IMR-90 (cell line): ENCODE measurements around the gene FPR3. TPM values are rescaled to one million over a fixed set of nuclear protein-coding genes. Genes with fewer than 3 reads are reported as not detected.

Experiments
- ATAC-seq: fragments of 200-7000 bp; cut with Tn5 transposase; 2 replicates; pipeline ENCODE4 v1.9.1; 2020; ENCODE audit warnings: low read depth, mild to moderate bottlenecking, moderate library complexity
- BruUV-seq: library from RNA; stranded (reverse); fragments of 400-500 nt; replicated peaks from 2 replicates; lab custom pipeline; 2021; lab: Mats Ljungman, UMichigan
- CTCF ChIA-PET: fragments of 300-600 bp; formaldehyde crosslinking; extraction: SDS; loops from one replicate; lab custom pipeline; 2021; ENCODE audit warnings: antibody characterized with exemption; lab: Yijun Ruan, JAX
- POLR2A ChIA-PET: fragments of 300-600 bp; sonication (Branson Sonifier 250); formaldehyde crosslinking; loops from one replicate; lab custom pipeline; 2022; ENCODE audit warnings: antibody characterized with exemption; ENCODE audit not compliant: unreplicated experiment; lab: Charles Lee
- DNase-seq: peaks from one replicate; pipeline ENCODE4 v3.0.0; 2013
- H2AFZ ChIP-seq: replicated peaks from 2 replicates; pipeline ENCODE3; 2013; ENCODE audit warnings: low read length, mild to moderate bottlenecking; ENCODE audit not compliant: poor library complexity
- H2AK5ac ChIP-seq: 2 replicates; pipeline ENCODE4 v1.6.1; 2013; ENCODE audit warnings: low read depth, low read length, inconsistent platforms
- H2AK9ac ChIP-seq: replicated peaks from 2 replicates; pipeline ENCODE3; 2013; ENCODE audit warnings: mild to moderate bottlenecking, low read depth, low read length, moderate library complexity; ENCODE audit not compliant: poor library complexity
- H2BK120ac ChIP-seq: 2 replicates; pipeline ENCODE4 v1.6.1; 2013; ENCODE audit warnings: low read depth, low read length, inconsistent platforms
- H2BK15ac ChIP-seq: 3 replicates; pipeline ENCODE4 v1.6.1; 2013; ENCODE audit warnings: low read depth, low read length, inconsistent platforms
- H2BK20ac ChIP-seq: 2 replicates; pipeline ENCODE4 v1.6.1; 2013; ENCODE audit warnings: low read depth, mild to moderate bottlenecking, inconsistent platforms, low read length, moderate library complexity
- H2BK5ac ChIP-seq: 2 replicates; pipeline ENCODE4 v1.6.1; 2013; ENCODE audit warnings: mild to moderate bottlenecking, low read depth, low read length, inconsistent platforms; ENCODE audit not compliant: poor library complexity, severe bottlenecking
- H3K14ac ChIP-seq: replicated peaks from 2 replicates; pipeline ENCODE4 v1.6.1; 2013; ENCODE audit warnings: low read depth, low read length, inconsistent platforms
- H3K18ac ChIP-seq: 2 replicates; pipeline ENCODE4 v1.6.1; 2013; ENCODE audit warnings: low read depth, low read length, control low read depth
- H3K23ac ChIP-seq: 2 replicates; pipeline ENCODE4 v1.6.1; 2013; ENCODE audit warnings: low read depth, low read length, inconsistent platforms
- H3K27ac ChIP-seq: 2 replicates; pipeline ENCODE4 v1.5.1; 2013; ENCODE audit warnings: mild to moderate bottlenecking, control low read depth, low read length; ENCODE audit not compliant: insufficient read depth
- H3K27me3 ChIP-seq: 2 replicates; pipeline ENCODE4 v1.6.1; 2013; ENCODE audit warnings: low read length; ENCODE audit not compliant: control insufficient read depth, insufficient read depth
- H3K36me3 ChIP-seq: 2 replicates; pipeline ENCODE4 v1.6.1; 2013; ENCODE audit warnings: low read length, mixed read lengths; ENCODE audit not compliant: control insufficient read depth, insufficient read depth
- H3K4ac ChIP-seq: 2 replicates; pipeline ENCODE4 v1.6.1; 2013; ENCODE audit warnings: low read depth, low read length, inconsistent platforms
- H3K4me1 ChIP-seq: 2 replicates; pipeline ENCODE4 v1.6.1; 2013; ENCODE audit warnings: low read length, mixed read lengths; ENCODE audit not compliant: control insufficient read depth, insufficient read depth
- H3K4me2 ChIP-seq: 2 replicates; pipeline ENCODE4 v1.6.1; 2013; ENCODE audit warnings: low read depth, mild to moderate bottlenecking, control low read depth, low read length, moderate library complexity
- H3K4me3 ChIP-seq: 2 replicates; pipeline ENCODE4 v1.5.1; 2013; ENCODE audit warnings: low read depth, mild to moderate bottlenecking, control low read depth, low read length, moderate library complexity; ENCODE audit not compliant: insufficient read depth
- H3K56ac ChIP-seq: 2 replicates; pipeline ENCODE4 v1.6.1; 2013; ENCODE audit warnings: low read length, inconsistent platforms; ENCODE audit not compliant: insufficient read depth; ENCODE audit errors: extremely low read depth
- H3K79me1 ChIP-seq, 2 experiments: 2 replicates each; pipeline ENCODE4 v1.6.1; 2013; ENCODE audit warnings: low read length in 2 of 2, inconsistent platforms in 1 of 2, low read depth in 1 of 2
- H3K9ac ChIP-seq: 2 replicates; pipeline ENCODE4 v1.6.1; 2013; ENCODE audit warnings: low read depth, low read length, control low read depth
- H3K9me1 ChIP-seq: 2 replicates; pipeline ENCODE4 v1.6.1; 2013; ENCODE audit warnings: low read length, inconsistent platforms; ENCODE audit not compliant: insufficient read depth
- H3K9me3 ChIP-seq: 2 replicates; pipeline ENCODE4 v1.6.1; 2013; ENCODE audit warnings: low read length; ENCODE audit not compliant: control insufficient read depth, insufficient read depth
- H4K20me1 ChIP-seq: 2 replicates; pipeline ENCODE4 v1.6.1; 2013; ENCODE audit warnings: low read length, inconsistent platforms; ENCODE audit not compliant: insufficient read depth
- H4K5ac ChIP-seq: 2 replicates; pipeline ENCODE4 v1.6.1; 2013; ENCODE audit warnings: mild to moderate bottlenecking, low read depth, low read length, control low read depth
- H4K8ac ChIP-seq, 2 experiments: 2 replicates each; pipeline ENCODE4 v1.6.1; 2013; ENCODE audit warnings: low read depth in 2 of 2, low read length in 2 of 2, control low read depth in 1 of 2, inconsistent platforms in 1 of 2
- H4K91ac ChIP-seq: 2 replicates; pipeline ENCODE4 v1.6.1; 2013; ENCODE audit warnings: low read depth, low read length, inconsistent platforms; ENCODE audit not compliant: insufficient read depth
- CTCF ChIP-seq: conservative IDR thresholded peaks from 2 replicates; pipeline ENCODE4 v1.5.1; 2012; ENCODE audit warnings: mild to moderate bottlenecking, low read depth, low read length, improper control_type of control experiment
- FOS ChIP-seq: fragments of 150-350 bp; IDR thresholded peaks from 2 replicates; pipeline ENCODE4 v1.6.1; 2016; ENCODE audit warnings: low read depth, low read length
- MAZ ChIP-seq: IDR thresholded peaks from 2 replicates; pipeline ENCODE4 v1.6.1; 2012; ENCODE audit warnings: low read depth, mild to moderate bottlenecking, low read length, improper control_type of control experiment, moderate library complexity, borderline replicate concordance
- RCOR1 ChIP-seq: IDR thresholded peaks from 2 replicates; pipeline ENCODE4 v1.6.1; 2012; ENCODE audit warnings: mild to moderate bottlenecking, low read length, improper control_type of control experiment; ENCODE audit not compliant: insufficient replicate concordance
- USF2 ChIP-seq: fragments of 150-350 bp; IDR thresholded peaks from 2 replicates; pipeline ENCODE4 v1.6.1; 2017; ENCODE audit warnings: mild to moderate bottlenecking, antibody characterized with exemption, low read length, low read depth
- WGBS, 2 experiments: methylation state at CpG; one replicate each; pipeline versions ENCODE4 v1.1.5 to v1.1.7; 2013; ENCODE audit warnings: missing lambda C conversion rate in 2 of 2; ENCODE audit not compliant: insufficient read length in 1 of 2; ENCODE audit errors: extremely low coverage in 2 of 2; 5-methylcytosine and 5-hydroxymethylcytosine counted together
- dilution Hi-C: fragments of 300-500 bp; cut with HindIII; formaldehyde crosslinking; loops from one replicate; pipeline ENCODE4 v1.14.3; 2018; ENCODE audit warnings: low sequenced_read_pairs; ENCODE audit not compliant: unreplicated experiment
- in situ Hi-C: fragments of 300-500 bp; cut with MboI; formaldehyde crosslinking; loops from 3 replicates; pipeline ENCODE4 v1.14.3; 2019; ENCODE audit warnings: low sequenced_read_pairs, inconsistent platforms, mixed read lengths
- intact Hi-C: fragments of 100-400 bp; cut with micrococcal nuclease; formaldehyde crosslinking; loops from 2 replicates; pipeline ENCODE4 v1.10.0; 2022
- polyA plus RNA-seq, 3 experiments: library from polyadenylated mRNA; depleted of rRNA; stranded (reverse); fragments of >200 nt; gene quantifications; 2 replicates each; pipeline ENCODE4 v1.2.3, GENCODE V29; 2012; ENCODE audit warnings: low replicate concordance in 1 of 3
- total RNA-seq: library from RNA; depleted of rRNA; stranded (reverse); fragments of >200 nt; gene quantifications from 2 replicates; pipeline ENCODE4 v1.2.3, GENCODE V29; 2012

FPR3 gene
- total and polyA plus RNA-seq, 2 of the 4 experiments (the other 2 are of a cell fraction) = not detected

- H3K23ac ChIP-seq = no peak overlapping the region
- no peak overlapping the region for H3K56ac ChIP-seq
- H3K4me3 ChIP-seq = no peak overlapping the region
- no peak for TF ChIP-seq CTCF
- no peak for TF ChIP-seq MAZ
- no peak for TF ChIP-seq RCOR1
- TF ChIP-seq FOS = no peak
- no peak for TF ChIP-seq USF2
- H2AK5ac ChIP-seq = no peak overlapping the region
- dilution Hi-C loops = no loop called here
- H3K36me3 ChIP-seq = no peaks in the 10 kb centered on the region
- H3K4ac ChIP-seq = no peak overlapping the region
- WGBS, 2 experiments = no CpG with 5 or more reads among the region's 3 CpGs
- CTCF ChIA-PET = no interaction called here
- H3K27me3 ChIP-seq = no peaks in the 10 kb centered on the region
- H2BK5ac ChIP-seq = no peak overlapping the region
- no peaks in the 10 kb centered on the region for H3K79me1 ChIP-seq
- in situ Hi-C loops = no loop called here
- no peak overlapping the region for H3K14ac ChIP-seq
- no peak overlapping the region for H3K18ac ChIP-seq
- H3K4me1 ChIP-seq = no peaks in the 10 kb centered on the region
- no peak overlapping the region for H3K9ac ChIP-seq
- H3K27ac ChIP-seq = no peak overlapping the region
- H2AK9ac ChIP-seq = no peak overlapping the region
- H3K9me1 ChIP-seq = no peaks in the 10 kb centered on the region
- no peak overlapping the region for H4K5ac ChIP-seq
- no peaks in the 10 kb centered on the region for H4K20me1 ChIP-seq
- no peak overlapping the region for H4K91ac ChIP-seq
- no peak overlapping the region for H2BK15ac ChIP-seq
- no peak overlapping the region for H2BK120ac ChIP-seq
- no peak overlapping the region for H2BK20ac ChIP-seq
- no peak for DNase-seq
- no peak overlapping the region for H4K8ac ChIP-seq
- POLR2A ChIA-PET = no interaction called here
- intact Hi-C loops = no loop called here
- no peak overlapping the region for H3K4me2 ChIP-seq
- peaks cover 12% of the 10 kb centered on the region for H3K9me3 ChIP-seq
- H2AFZ ChIP-seq = no peak overlapping the region
- no TSS peak for BruUV-seq
- ATAC-seq = no peak
Observed at GRCh38 chr19:51820011-51820410, 25.1 kb downstream of the FPR3 start.
